SK-N-SH (cell line): ENCODE results near the gene CYP2F1. TPM values are rescaled to one million over a fixed set of nuclear protein-coding genes. Genes with fewer than 3 reads are reported as not detected.

Experiments used
- CTCF ChIA-PET: fragments of 300-600, 350-600 bp; formaldehyde crosslinking; extraction: SDS; loops from one replicate; lab custom pipeline; 2021; lab: Yijun Ruan, JAX
- POLR2A ChIA-PET: fragments of 350-600 bp; sonication (Branson Sonifier 250); formaldehyde crosslinking; extraction: SDS; loops from one replicate; lab custom pipeline; 2020; ENCODE audit warnings: antibody characterized with exemption, inconsistent platforms; lab: Yijun Ruan, JAX
- DNase-seq: peaks from one replicate; pipeline ENCODE4 v3.0.0; 2012
- H2AFZ ChIP-seq: fragments of 200-600 bp; sonication (generic); 2 replicates; pipeline ENCODE4 v1.8.1; 2016; ENCODE audit warnings: antibody characterized with exemption, mild to moderate bottlenecking, low read depth
- H3F3A ChIP-seq: fragments of 200-600 bp; sonication (generic); replicated peaks from 2 replicates; pipeline ENCODE3; 2016; ENCODE audit warnings: antibody characterized with exemption, mild to moderate bottlenecking; ENCODE audit not compliant: insufficient read depth
- H3K27ac ChIP-seq, 2 experiments: fragments of 200-500 bp in 1 of 2; fragments of 200-600 bp in 1 of 2; sonication (Bioruptor generic) in 1 of 2; sonication (generic), shearing (Covaris generic) in 1 of 2; 2 replicates each; pipeline versions ENCODE4 v1.5.1 to v1.6.1; 2014 to 2016; ENCODE audit warnings: low read depth in 2 of 2, inconsistent platforms in 1 of 2, low read length in 1 of 2, mild to moderate bottlenecking in 1 of 2, mixed read lengths in 1 of 2
- H3K27me3 ChIP-seq: fragments of 200-600 bp; sonication (generic), shearing (Covaris generic); 2 replicates; pipeline ENCODE4 v1.6.1; 2016; ENCODE audit warnings: mixed run types; ENCODE audit not compliant: insufficient read depth
- H3K36me3 ChIP-seq, 2 experiments: fragments of 200-500 bp in 1 of 2; fragments of 200-600 bp in 1 of 2; sonication (Bioruptor generic) in 1 of 2; sonication (generic) in 1 of 2; replicated peaks in 1 of 2; 2 replicates each; pipeline versions ENCODE3 to v1.5.1; 2014 to 2016; ENCODE audit warnings: low read length in 1 of 2, mild to moderate bottlenecking in 1 of 2; ENCODE audit not compliant: insufficient read depth in 2 of 2, control insufficient read depth in 1 of 2
- H3K4me1 ChIP-seq, 2 experiments: fragments of 200-500 bp in 1 of 2; fragments of 200-600 bp in 1 of 2; sonication (Bioruptor generic) in 1 of 2; sonication (generic), shearing (Covaris generic) in 1 of 2; 2 replicates each; pipeline versions ENCODE4 v1.5.1 to v1.6.1; 2014 to 2016; ENCODE audit warnings: low read depth in 1 of 2, low read length in 1 of 2, mixed run types in 1 of 2; ENCODE audit not compliant: insufficient read depth in 2 of 2, control insufficient read depth in 1 of 2
- H3K4me2 ChIP-seq: fragments of 200-600 bp; sonication (generic), shearing (Covaris generic); 2 replicates; pipeline ENCODE4 v1.6.1; 2017; ENCODE audit warnings: mixed run types
- H3K4me3 ChIP-seq, 2 experiments: fragments of 200-500 bp in 1 of 2; fragments of 200-600 bp in 1 of 2; sonication (Bioruptor generic) in 1 of 2; sonication (generic), shearing (Covaris generic) in 1 of 2; 2 replicates each; pipeline versions ENCODE4 v1.5.1 to v1.8.1; 2014 to 2016; ENCODE audit warnings: low read depth in 2 of 2, inconsistent platforms in 1 of 2, low read length in 1 of 2, mild to moderate bottlenecking in 1 of 2, mixed read lengths in 1 of 2, moderate library complexity in 1 of 2
- H3K79me2 ChIP-seq: fragments of 200-600 bp; sonication (generic); 2 replicates; pipeline ENCODE4 v1.8.1; 2017; ENCODE audit warnings: mild to moderate bottlenecking; ENCODE audit not compliant: insufficient read depth
- H3K9ac ChIP-seq: fragments of 200-600 bp; sonication (generic); 2 replicates; pipeline ENCODE4 v1.6.1; 2017; ENCODE audit warnings: mixed run types
- H3K9me2 ChIP-seq: fragments of 200-600 bp; sonication (generic); 2 replicates; pipeline ENCODE4 v1.6.1; 2017; ENCODE audit warnings: mixed run types
- H3K9me3 ChIP-seq: fragments of 200-600 bp; sonication (generic); 2 replicates; pipeline ENCODE4 v1.6.1; 2017; ENCODE audit warnings: mixed run types, mild to moderate bottlenecking, moderate library complexity
- H4K20me1 ChIP-seq: fragments of 200-600 bp; sonication (generic); 2 replicates; pipeline ENCODE4 v1.6.1; 2017; ENCODE audit warnings: mild to moderate bottlenecking, mixed run types; ENCODE audit not compliant: insufficient read depth
- CHD2 ChIP-seq: fragments of 150-350 bp; IDR thresholded peaks from 2 replicates; pipeline ENCODE4 v1.6.1; 2018; ENCODE audit warnings: low read length; ENCODE audit not compliant: partially characterized antibody
- CTCF ChIP-seq: fragments of 200-600 bp; sonication (generic); IDR thresholded peaks from 2 replicates; pipeline ENCODE4 v1.6.1; 2017; ENCODE audit warnings: antibody characterized with exemption, mild to moderate bottlenecking, moderate library complexity
- ELF1 ChIP-seq: IDR thresholded peaks from 2 replicates; pipeline ENCODE4 v1.4.0; 2012
- FOSL2 ChIP-seq: IDR thresholded peaks from 2 replicates; pipeline ENCODE4 v1.4.0; 2012; ENCODE audit warnings: low read depth, mild to moderate bottlenecking, moderate library complexity, borderline replicate concordance
- FOXM1 ChIP-seq: IDR thresholded peaks from 2 replicates; pipeline ENCODE4 v1.4.0; 2012; ENCODE audit warnings: low read depth, mild to moderate bottlenecking
- GABPA ChIP-seq: IDR thresholded peaks from 2 replicates; pipeline ENCODE4 v1.4.0; 2012; ENCODE audit warnings: low read depth, mild to moderate bottlenecking
- MEF2A ChIP-seq: IDR thresholded peaks from 2 replicates; pipeline ENCODE4 v1.4.0; 2012; ENCODE audit warnings: low read depth, borderline replicate concordance
- MXI1 ChIP-seq: IDR thresholded peaks from 2 replicates; pipeline ENCODE4 v1.6.1; 2012; ENCODE audit warnings: mild to moderate bottlenecking, low read depth, low read length, improper control_type of control experiment
- NFIC ChIP-seq: IDR thresholded peaks from 2 replicates; pipeline ENCODE4 v1.4.0; 2012; ENCODE audit warnings: borderline replicate concordance
- NRF1 ChIP-seq: IDR thresholded peaks from 2 replicates; pipeline ENCODE4 v1.6.1; 2012; ENCODE audit warnings: low read depth, mild to moderate bottlenecking, low read length
- PBX3 ChIP-seq: IDR thresholded peaks from 2 replicates; pipeline ENCODE4; 2012
- POLR2AphosphoS5 ChIP-seq: IDR thresholded peaks from 2 replicates; pipeline ENCODE4 v1.6.1; 2012; ENCODE audit warnings: low read depth, low read length
- RAD21 ChIP-seq: IDR thresholded peaks from 2 replicates; pipeline ENCODE4 v1.6.1; 2012; ENCODE audit warnings: mild to moderate bottlenecking, low read length
- RFX5 ChIP-seq: IDR thresholded peaks from 2 replicates; pipeline ENCODE4 v1.6.1; 2012; ENCODE audit warnings: mild to moderate bottlenecking, improper control_type of control experiment, low read length
- RXRA ChIP-seq: IDR thresholded peaks from 2 replicates; pipeline ENCODE4 v1.4.0; 2012; ENCODE audit warnings: low read depth, mild to moderate bottlenecking, borderline replicate concordance
- SMC3 ChIP-seq: IDR thresholded peaks from 2 replicates; pipeline ENCODE4 v1.6.1; 2012; ENCODE audit warnings: low read depth, low read length, improper control_type of control experiment
- TCF12 ChIP-seq: IDR thresholded peaks from 2 replicates; pipeline ENCODE4 v1.4.0; 2012
- TEAD4 ChIP-seq: IDR thresholded peaks from 2 replicates; pipeline ENCODE4 v1.4.0; 2012; ENCODE audit warnings: mild to moderate bottlenecking, borderline replicate concordance; ENCODE audit not compliant: insufficient read depth
- ZBTB33 ChIP-seq: IDR thresholded peaks from 2 replicates; pipeline ENCODE4 v1.4.0; 2012; ENCODE audit warnings: low read depth, borderline replicate concordance
- WGBS: methylation state at CpG from one replicate; pipeline ENCODE4 v1.1.6; 2017; ENCODE audit warnings: low lambda C conversion rate; 5-methylcytosine and 5-hydroxymethylcytosine counted together
- polyA plus RNA-seq, 3 experiments: library from polyadenylated mRNA; depleted of rRNA; stranded (reverse); fragments of >200 nt; gene quantifications; 2 replicates each; pipeline ENCODE4 v1.2.3, GENCODE V29; 2012

Gene CYP2F1
- polyA plus RNA-seq, 1 of the 3 experiments (the other 2 are of a cell fraction): not detected

- Histone ChIP-seq H3K4me1 (no peaks in the 10 kb centered on the region), H3K79me2 (no peaks in the 10 kb centered on the region), H3K9me2 (no peaks in the 10 kb centered on the region), H3K36me3 (no peaks in the 10 kb centered on the region), H2AFZ (no peak overlapping the region), H3K4me3 (no peak overlapping the region), H3K27ac (no peak overlapping the region), H3K9ac (no peak overlapping the region), H3F3A (no peaks in the 10 kb centered on the region), H3K4me2 (no peak overlapping the region), H3K9me3 (no peaks in the 10 kb centered on the region), H3K27me3 (peaks cover 58% of the 10 kb centered on the region), H4K20me1 (no peaks in the 10 kb centered on the region)
- ChIA-PET CTCF (no interaction called here), POLR2A (no interaction called here)
- 20% methylated on average over 5 of the region's 5 CpGs for WGBS
- TF ChIP-seq CHD2 (no peak), FOSL2 (no peak), NRF1 (no peak), TEAD4 (no peak), CTCF (no peak), MEF2A (no peak), NFIC (no peak), SMC3 (no peak), ZBTB33 (no peak), RAD21 (no peak), ELF1 (no peak), GABPA (no peak), RFX5 (no peak), RXRA (no peak)
- DNase-seq: no peak
These were observed 2.4 kb upstream of the CYP2F1 start for GRCh38 chr19:41111750-41112295.

GRCh38 chr19:41112728-41113290 lies 1.4 kb upstream of the CYP2F1 start:
- no peak overlapping the region for H3K27ac ChIP-seq
- ChIA-PET CTCF (interaction anchor here (0.6 kb wide), 1 partner anchor 198 kb away, joined by 3 read pairs; no protein-coding TSS in a partner anchor), POLR2A (no interaction called here)
- no peak overlapping the region for H3K4me2 ChIP-seq
- no peaks in the 10 kb centered on the region for H3F3A ChIP-seq
- TF ChIP-seq POLR2AphosphoS5 (no peak), TCF12 (no peak), MXI1 (no peak), NRF1 (no peak), RXRA (no peak), SMC3 (no peak), NFIC (no peak), CTCF (no peak), RAD21 (no peak), PBX3 (no peak), FOXM1 (no peak)
- WGBS: 8% methylated on average over 6 of the region's 7 CpGs
- no peaks in the 10 kb centered on the region for H3K9me3 ChIP-seq
- H4K20me1 ChIP-seq: no peaks in the 10 kb centered on the region
- no peak overlapping the region for H3K4me3 ChIP-seq
- H3K9ac ChIP-seq: no peak overlapping the region
- H2AFZ ChIP-seq: no peak overlapping the region
- no peaks in the 10 kb centered on the region for H3K79me2 ChIP-seq
- no peak for DNase-seq
- no peaks in the 10 kb centered on the region for H3K9me2 ChIP-seq
- no peaks in the 10 kb centered on the region for H3K36me3 ChIP-seq
- no peaks in the 10 kb centered on the region for H3K4me1 ChIP-seq
- peaks cover 61% of the 10 kb centered on the region for H3K27me3 ChIP-seq
